ENCODE results near the gene GAB1. TPM values are rescaled to one million over a fixed set of nuclear protein-coding genes. Genes with fewer than 3 reads are reported as not detected.

GAB1 gene
- total RNA-seq, 1 donor from 2014 or later = 27.2 TPM

DNA sequence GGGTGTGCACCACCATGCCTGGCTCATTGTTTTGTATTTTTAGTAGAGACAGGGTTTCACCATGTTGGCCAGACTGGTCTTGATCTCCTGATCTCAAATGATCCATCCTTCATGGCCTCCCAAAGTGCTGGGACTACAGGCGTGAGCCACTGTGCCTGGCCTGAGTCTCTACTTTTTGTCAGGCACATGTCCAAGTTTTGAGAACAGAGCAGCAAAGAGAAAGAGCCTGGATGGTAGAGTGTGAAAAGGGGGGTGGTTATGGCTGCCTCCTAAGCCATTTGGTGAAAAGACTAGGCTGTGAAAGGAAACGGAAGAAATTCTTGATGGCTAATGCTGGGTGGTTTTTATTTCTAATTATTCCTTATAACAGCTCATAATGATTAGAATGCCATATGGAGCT is 63.4 kb downstream of the GAB1 start:
- H3K9me3 Mint-ChIP-seq = no peaks in the 10 kb centered on the region
- no peaks in the 10 kb centered on the region for H3K36me3 Mint-ChIP-seq (ENCODE audit: low read depth)
- TF ChIP-seq, protein P1, sequence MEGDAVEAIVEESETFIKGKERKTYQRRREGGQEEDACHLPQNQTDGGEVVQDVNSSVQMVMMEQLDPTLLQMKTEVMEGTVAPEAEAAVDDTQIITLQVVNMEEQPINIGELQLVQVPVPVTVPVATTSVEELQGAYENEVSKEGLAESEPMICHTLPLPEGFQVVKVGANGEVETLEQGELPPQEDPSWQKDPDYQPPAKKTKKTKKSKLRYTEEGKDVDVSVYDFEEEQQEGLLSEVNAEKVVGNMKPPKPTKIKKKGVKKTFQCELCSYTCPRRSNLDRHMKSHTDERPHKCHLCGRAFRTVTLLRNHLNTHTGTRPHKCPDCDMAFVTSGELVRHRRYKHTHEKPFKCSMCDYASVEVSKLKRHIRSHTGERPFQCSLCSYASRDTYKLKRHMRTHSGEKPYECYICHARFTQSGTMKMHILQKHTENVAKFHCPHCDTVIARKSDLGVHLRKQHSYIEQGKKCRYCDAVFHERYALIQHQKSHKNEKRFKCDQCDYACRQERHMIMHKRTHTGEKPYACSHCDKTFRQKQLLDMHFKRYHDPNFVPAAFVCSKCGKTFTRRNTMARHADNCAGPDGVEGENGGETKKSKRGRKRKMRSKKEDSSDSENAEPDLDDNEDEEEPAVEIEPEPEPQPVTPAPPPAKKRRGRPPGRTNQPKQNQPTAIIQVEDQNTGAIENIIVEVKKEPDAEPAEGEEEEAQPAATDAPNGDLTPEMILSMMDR (conservative IDR thresholded peaks at IDR 0.05) = no peak
- H3K27ac Mint-ChIP-seq (ENCODE audit: unreplicated experiment) = no peak overlapping the region
- no peak overlapping the region for H3K4me3 Mint-ChIP-seq
- H3K4me1 Mint-ChIP-seq = peaks cover 26% of the 10 kb centered on the region
- no peak for DNase-seq (ENCODE audit: low read depth, low spot score)
- H3K27me3 Mint-ChIP-seq (ENCODE audit: low read depth) = no peaks in the 10 kb centered on the region

DNA sequence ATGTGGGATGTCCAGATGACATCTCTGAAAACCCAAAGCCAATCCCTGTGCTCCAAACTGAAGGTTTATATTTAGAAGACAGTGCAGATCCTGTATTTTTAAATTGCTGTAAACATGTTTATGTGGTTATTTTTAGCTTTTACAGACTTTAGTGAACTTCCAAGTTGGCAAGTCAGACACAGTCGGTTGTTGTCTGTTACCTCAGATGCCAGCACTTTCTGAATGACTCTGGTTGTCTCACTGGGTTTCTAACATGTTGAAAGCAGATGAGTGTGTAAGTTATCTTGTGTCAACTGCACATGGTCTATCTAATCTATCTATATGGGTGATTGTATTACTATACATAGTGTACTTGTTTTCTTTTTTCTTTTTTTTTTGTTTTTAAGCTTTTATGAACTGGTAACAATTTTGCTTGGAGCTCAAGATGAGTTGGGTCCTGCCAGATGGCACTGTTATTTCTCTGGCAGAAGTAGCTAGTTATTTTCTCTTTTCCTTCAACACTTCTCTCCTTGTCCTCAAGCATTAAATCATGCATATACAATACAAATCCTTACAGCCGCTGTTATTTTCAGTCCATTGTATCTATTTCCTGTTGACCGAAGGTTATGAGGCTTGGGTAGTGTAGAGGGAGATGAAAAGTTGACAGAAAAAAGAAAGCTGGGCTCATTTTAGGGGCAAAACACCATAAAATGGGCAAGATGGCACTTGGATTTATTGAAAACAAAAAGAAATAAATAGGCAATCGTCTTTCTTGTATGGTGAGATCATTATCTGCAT is 66.3 kb downstream of the GAB1 start:
- peaks cover 46% of the 10 kb centered on the region for H3K4me1 Mint-ChIP-seq
- no peaks in the 10 kb centered on the region for H3K9me3 Mint-ChIP-seq
- H3K27me3 Mint-ChIP-seq (ENCODE audit: low read depth) = no peaks in the 10 kb centered on the region
- TF ChIP-seq, protein P1 (conservative IDR thresholded peaks at IDR 0.05) = no peak
- no peak overlapping the region for H3K27ac Mint-ChIP-seq (ENCODE audit: unreplicated experiment)
- no peak overlapping the region for H3K4me3 Mint-ChIP-seq
- no peak for DNase-seq (ENCODE audit: low read depth, low spot score)
- peaks cover 5% of the 10 kb centered on the region for H3K36me3 Mint-ChIP-seq (ENCODE audit: low read depth)

GRCh38 chr4:143403553-143403820 is 66.8 kb downstream of the GAB1 start:
- Mint-ChIP-seq H3K27me3 (ENCODE audit: low read depth) (no peaks in the 10 kb centered on the region), H3K27ac (ENCODE audit: unreplicated experiment) (no peak overlapping the region)

DNA sequence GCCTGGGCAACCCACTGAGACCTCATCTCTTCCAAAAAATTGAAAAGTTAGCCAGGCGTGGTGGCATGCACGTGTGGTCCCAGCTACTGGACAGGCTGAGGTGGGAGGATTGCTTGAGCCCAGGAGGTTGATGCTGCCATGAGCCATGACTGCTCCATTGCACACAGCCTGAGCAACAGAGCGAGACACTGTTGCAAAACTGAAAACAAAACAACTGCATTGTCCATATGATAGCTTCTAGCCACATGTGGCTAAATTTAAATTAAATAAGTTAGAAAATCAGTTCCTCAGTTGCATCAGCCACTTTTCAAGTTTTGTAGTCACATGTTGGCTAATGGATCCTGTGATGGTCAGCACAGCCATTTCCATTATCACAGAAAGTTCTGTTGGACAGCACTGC is 67.9 kb downstream of the GAB1 start:
- Mint-ChIP-seq H3K4me1 (peaks cover 58% of the 10 kb centered on the region), H3K27me3 (ENCODE audit: low read depth) (peaks cover 4% of the 10 kb centered on the region), H3K27ac (ENCODE audit: unreplicated experiment) (no peak overlapping the region), H3K9me3 (peaks cover 3% of the 10 kb centered on the region), H3K4me3 (no peak overlapping the region), H3K36me3 (ENCODE audit: low read depth) (peaks cover 8% of the 10 kb centered on the region)
- no peak for DNase-seq (ENCODE audit: low read depth, low spot score)
- TF ChIP-seq, protein P1 (conservative IDR thresholded peaks at IDR 0.05) = no peak

More at GRCh38 chr4:143403553-143403820, 66.8 kb downstream of the GAB1 start:
- Mint-ChIP-seq H3K4me1 (peaks cover 51% of the 10 kb centered on the region), H3K9me3 (no peaks in the 10 kb centered on the region), H3K36me3 (ENCODE audit: low read depth) (peaks cover 5% of the 10 kb centered on the region), H3K4me3 (no peak overlapping the region)
- no peak for DNase-seq (ENCODE audit: low read depth, low spot score)
- TF ChIP-seq, protein P1 (conservative IDR thresholded peaks at IDR 0.05) = no peak

DNA sequence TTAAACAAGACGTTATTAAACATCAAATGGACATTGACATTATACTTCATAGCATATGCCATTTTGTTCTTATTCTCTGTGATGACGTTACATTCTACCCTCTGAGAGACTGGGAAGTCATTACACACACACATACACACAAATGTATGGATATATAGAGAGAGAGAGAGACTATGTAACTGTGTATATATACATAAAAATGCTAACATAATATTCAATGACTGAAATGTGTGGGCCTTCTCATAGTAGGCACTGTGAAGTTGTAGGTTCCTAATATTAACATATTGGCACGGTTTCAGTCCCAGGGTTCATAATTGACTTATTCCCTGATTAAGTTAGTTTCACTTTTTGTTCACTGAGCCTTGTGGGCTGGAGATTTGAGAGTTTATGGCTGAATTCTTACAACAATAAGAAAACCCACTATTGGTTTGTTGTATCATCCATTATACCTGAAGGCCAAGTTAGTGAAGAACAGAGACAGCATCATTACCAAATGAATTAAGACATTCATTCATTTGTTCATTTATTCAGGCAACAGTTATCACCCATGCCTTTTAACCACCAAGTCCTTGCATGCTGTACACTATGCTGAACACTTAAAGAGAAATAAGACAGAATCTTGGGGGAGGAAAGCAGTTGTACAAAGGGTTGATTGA is 68.5 kb downstream of the GAB1 start:
- Mint-ChIP-seq H3K27ac (ENCODE audit: unreplicated experiment) (no peak overlapping the region), H3K9me3 (peaks cover 3% of the 10 kb centered on the region), H3K27me3 (ENCODE audit: low read depth) (peaks cover 7% of the 10 kb centered on the region), H3K4me3 (no peak overlapping the region), H3K4me1 (peaks cover 64% of the 10 kb centered on the region), H3K36me3 (ENCODE audit: low read depth) (peaks cover 8% of the 10 kb centered on the region)
- TF ChIP-seq, protein P1 (conservative IDR thresholded peaks at IDR 0.05) = no peak
- no peak for DNase-seq (ENCODE audit: low read depth, low spot score)

Measured in neural crest cell (in vitro differentiated cells).